ENCODE measurements around the gene QRICH2.
A peak's percentile ranks its signal among the peaks of the same experiment; 100 is the strongest.
"Not testable (repeated sequence)": the region's sequence is repeated elsewhere in the genome, so short reads cannot be mapped to it uniquely, and the experiment has no call there.

QRICH2 gene

GRCh38 chr17:76277300-76278267, 30.5 kb downstream of the QRICH2 start:
- no peak for DNase-seq

GRCh38 chr17:76276461-76277299, 31.4 kb downstream of the QRICH2 start:
- DNase-seq = no peak

GRCh38 chr17:76276069-76276431, 32.0 kb downstream of the QRICH2 start:
- DNase-seq = no peak

GRCh38 chr17:76275382-76276068, 32.6 kb downstream of the QRICH2 start:
- DNase-seq = no peak

DNA sequence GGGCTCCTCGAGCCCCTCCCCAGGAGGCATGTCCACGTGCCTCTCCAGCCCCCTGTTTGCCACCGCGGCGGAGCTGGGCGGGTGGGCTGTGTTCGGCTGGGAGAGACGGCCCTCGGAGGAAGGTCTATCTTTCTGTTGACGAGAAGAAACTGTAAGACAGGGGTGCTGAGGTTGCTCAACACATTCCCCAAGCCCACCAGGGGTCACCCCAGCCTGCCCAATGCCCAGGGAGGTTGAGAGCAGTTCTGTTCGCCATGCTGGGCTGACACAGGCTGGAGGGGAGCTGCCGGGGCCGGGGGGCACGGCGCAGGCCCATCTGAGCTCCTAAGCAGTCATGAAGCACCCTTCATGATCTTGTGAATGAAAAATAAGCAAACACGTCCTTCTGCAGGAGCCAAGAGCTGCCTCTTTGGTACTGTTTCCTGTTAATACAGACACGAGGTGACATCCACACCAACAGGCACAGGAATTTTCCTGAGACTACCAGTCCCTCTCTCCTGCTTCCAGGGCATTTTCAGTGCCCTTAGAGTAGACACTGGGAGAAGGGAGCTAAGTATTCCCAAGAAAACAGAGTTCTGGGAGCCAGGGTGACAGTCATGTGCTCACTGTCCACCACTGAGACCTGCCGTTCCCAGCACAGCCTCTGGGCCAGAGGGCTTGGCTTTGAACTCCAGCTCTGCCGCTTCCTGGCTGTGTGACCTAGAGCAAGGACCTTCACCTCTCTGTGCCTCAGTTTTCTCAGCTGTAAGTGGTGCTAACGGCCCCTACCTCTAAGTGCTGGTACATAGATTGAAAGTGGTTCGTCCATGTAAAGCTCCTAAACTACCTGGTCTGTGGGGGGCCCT, 33.7 kb downstream of the QRICH2 start:
- DNase-seq = no peak

GRCh38 chr17:76273445-76274111, 34.5 kb downstream of the QRICH2 start:
- no peak for DNase-seq

DNA sequence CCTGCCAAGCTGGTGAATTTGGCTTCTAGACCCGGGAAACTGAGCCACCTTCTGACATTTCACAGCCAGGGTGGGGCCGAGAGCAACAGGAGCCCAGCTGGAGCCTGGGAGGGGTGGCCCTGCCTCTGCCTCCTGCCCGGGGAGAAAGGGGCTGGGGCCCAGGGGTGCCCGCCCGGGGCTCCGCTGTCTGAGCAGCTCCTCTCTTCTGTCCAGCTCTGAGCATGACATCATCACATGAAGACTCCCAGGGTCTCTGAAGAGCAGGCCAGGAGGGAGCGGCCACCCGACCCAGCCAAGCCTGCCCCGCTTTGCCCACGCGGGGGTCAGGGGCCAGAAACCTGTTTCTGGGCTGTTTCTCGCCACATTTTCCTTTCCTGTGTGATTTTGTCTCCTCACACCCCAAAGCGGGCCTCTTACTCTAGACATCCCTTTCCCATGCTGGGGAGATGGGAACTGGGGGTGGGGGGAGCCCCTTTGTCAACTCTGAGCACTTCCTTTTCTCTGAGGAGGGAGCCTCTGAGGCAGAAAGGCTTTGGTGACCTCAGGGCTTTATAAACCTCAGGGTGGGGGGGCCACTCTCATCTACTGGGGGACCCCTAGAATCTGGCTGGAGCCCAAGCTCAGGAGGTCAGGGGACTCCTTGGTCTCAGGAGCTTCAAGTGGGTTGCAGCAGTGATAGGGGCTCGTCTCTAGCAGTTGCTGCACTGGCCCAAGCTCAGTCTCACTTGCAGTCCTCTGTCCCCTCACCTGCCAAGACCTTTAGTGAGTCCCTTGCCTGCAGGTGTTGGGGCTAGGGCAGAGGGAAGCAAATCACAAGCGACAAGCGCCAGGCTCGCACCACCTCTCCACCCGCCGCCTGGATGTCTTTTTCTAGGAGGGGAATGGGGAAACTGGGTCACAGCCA, 35.3 kb downstream of the QRICH2 start:
- DNase-seq = peak; percentile 87

DNA sequence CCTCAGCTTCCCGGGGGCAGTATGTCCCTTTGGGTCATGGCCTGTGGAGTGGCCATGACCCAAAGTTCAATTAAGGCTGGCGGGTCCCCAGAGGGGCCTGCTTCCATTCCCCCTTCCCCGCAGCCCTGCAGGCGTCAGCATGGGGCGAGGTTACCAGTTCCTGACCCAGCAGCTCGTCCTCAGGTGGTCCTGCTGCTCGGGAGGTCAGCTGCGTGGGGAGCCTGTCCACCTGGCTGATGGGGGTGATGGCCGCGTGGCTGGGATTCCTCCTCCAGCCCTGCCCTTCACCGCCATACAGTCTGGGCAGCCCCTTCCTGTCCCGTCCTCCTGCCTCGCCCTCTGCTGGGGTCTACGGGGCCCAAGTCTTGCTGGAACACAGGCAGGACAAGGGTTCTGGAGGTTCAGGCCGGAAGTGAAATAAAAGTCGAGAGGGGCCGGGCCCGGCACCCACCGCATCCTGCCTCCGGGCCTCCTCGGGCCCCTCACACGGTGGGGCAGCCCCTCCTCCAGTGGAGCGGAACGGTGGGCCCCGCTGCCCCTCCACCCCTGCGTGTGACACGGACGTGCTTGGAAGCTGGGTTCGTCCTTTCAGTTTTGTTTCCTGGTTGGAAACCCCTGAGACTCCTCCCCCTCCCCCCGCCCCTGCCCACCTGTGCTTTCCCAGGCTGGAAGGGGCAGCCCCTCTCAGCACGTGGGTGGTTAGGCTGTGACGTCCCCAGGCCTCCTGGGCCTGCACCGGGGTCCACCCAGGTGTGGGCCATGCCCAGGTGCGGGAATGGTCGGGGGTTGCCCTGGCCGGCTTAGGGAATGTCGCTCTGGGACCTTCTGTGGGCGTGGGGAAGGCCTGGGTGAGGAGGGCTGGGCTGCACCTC, 36.2 kb downstream of the QRICH2 start:
- DNase-seq = peak; percentile 67 to 78

DNA sequence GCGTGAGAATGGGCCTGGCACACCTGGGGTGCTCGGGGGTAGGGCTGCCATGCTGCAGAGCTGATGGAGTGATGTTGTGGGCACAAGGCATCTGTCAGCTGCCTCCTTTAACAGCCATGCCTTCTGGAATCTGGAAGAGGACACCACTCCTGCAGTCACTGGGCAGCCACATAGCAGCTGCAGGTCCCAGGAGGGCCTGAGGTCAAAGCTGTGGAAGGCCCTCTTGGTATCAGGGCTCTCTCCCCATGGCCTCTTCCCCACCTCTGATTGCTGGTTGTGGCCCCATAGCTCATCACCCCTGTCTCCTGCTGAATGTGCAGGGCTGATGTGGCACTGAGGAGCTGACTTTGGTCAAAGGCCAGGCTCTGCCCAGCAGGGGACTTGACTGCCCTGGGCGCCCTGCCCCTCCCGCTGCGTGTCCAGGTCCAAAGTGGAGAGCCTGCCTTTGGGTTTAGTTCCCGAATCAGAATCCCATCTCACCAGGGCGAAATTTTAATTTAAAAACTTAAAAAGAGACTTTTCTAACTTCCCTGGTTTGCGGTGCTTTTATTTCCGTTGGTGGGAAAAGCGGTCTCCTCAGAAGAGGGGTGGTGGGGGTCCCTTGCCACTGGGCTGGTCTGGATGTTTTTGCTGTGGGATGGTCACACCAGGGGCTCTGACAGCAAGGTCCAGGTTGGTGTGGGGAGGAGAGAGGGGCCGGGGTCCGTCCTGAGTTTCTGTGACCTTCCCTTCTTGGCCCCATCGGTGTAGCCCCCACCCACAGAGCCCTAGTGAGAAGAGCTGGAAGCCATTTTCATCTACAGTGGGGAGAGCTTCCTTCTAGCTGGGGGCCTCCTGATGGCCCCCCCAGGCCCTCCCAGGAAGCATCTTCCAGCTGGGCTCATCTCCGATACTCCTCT, 37.1 kb downstream of the QRICH2 start:
- no peak for DNase-seq

- no peak for DNase-seq
Measured at GRCh38 chr17:76270127-76270592, 37.9 kb downstream of the QRICH2 start.

DNA sequence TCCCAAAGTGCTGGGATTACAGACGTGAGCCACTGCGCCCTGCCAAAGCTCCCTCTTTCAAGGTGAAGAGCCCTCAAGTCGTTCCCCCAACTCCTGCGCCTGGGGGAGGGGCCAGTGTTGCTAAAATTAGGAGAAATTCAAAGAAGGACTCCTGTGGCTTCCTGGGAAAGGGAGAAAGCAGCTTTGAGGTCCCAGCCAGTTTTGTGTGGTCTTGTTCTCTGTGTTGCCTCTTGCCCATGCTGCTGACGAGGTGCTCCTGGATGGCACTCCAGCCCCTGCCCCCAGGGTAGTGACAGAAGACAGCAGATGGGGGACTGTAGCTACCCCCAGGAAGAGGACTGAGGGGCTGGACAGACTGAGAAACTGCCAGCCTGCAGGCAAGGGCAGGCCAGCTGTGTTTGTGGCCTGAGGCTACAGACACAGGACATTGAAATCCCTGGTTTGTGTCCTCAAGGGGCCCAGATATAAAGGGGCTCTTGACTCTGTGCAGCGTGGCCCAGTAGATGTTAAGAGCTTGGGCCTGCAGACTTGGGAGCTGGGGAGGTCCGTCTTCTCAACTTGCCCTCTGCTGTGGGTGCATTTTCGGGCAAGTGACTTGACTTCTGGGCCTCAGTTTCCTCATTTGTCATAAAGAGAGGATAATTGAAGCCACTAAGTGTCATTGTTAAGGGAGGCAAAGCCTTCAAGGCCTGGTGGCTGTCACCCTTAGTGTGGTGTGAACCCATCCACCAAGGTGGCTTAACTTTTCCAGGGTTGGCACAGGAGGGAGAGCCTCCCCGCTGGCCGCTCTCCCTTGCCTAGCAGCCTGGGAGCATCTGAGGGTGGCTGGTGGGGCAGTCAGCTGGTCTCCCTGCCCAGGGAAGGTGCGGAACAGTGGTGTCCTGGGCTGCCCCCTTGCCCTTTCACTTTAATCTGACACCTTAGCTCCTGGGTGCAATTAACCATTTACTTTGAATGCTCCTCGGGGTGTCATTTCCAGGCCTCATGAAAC, 38.8 kb downstream of the QRICH2 start:
- no peak for DNase-seq

DNA sequence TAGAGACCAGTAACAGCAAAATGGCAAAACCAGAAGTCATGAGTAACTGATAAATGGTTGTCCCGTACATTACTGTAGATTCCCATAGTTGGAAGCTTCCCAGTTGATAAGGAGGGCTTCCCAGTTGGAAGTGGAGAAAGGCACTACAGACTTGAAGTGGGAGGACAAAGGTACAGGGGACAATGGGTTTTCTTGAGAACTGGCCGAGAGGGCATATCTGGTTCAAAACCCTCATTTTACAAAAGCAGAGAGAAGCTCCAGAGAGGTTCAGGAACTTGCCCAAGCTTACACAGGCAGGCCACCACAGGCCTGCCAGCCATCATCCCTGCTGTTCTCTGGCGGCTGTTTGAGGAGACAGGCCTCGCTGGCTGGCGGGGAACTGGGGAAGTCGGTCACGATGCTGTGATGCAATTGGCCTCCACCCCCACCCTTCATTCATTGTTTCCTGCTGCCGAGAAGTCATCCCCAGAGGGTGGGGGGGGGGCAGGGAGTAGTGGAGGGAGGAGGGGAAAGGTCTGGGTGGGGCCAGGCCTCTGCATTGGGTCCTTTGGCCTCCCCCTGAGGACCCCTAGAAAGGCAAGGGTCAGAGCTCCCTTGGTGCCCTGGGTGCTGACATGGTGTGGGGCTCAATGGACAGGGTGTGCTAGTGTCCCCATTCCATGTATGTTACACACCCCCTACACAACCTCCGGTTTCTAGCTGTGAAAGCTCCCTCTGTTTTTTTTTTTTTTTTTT, 39.9 kb downstream of the QRICH2 start:
- peak; percentile 89 to 92 for DNase-seq

- not testable (repeated sequence) for DNase-seq
Measured at GRCh38 chr17:76267581-76268001, 40.5 kb downstream of the QRICH2 start.

DNA sequence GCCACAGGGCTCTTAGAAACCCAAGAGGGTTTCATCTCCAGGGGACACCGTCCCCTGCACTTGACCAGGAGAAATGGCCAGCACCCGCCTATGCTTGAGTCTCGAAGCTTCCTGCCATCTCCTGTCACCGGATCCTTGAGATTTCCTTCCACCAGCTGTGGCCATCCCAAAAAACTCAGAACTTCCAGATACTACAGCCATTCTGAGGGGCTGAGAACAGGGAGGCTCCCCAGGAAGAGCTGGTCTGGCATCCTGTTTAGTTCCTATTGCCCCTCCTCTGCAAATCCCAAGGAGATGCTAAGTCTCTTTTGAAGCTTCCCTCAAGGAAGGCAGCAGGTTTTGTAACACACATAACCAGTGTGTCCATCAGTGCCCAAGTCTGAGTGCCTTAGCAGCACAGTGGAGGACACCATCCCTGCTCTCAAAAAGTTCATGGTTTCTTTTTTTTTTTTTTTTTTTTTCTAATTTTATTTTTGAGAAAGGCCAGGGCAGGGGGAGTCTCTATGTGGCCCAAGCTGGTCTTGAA, 41.0 kb downstream of the QRICH2 start:
- DNase-seq = no peak

GRCh38 chr17:76266244-76266938, 41.7 kb downstream of the QRICH2 start:
- no peak for DNase-seq

Measured in inflammatory macrophage treated with lipopolysaccharide for 1 hour (primary cell).